HG02973 (cell line): ENCODE data around the gene AJUBA.
"Not testable (repeated sequence)": the region's sequence is repeated elsewhere in the genome, so short reads cannot be mapped to it uniquely, and the experiment has no call there.

Experiments used
- ATAC-seq: cut with Tn5 transposase; IDR thresholded peaks from one replicate; pipeline ENCODE4 v1.9.1; 2021; ENCODE audit warnings: moderate library complexity; ENCODE audit not compliant: unreplicated experiment

The AJUBA gene

GRCh38 chr14:23006544-23007419 is 24.4 kb upstream of the AJUBA start:
- ATAC-seq = peak; percentile 91

GRCh38 chr14:23006188-23006534 is 23.8 kb upstream of the AJUBA start:
- ATAC-seq = no peak

- no peak for ATAC-seq
These were observed 23.3 kb upstream of the AJUBA start for GRCh38 chr14:23005451-23006187.

- ATAC-seq = not testable (repeated sequence)
These were observed 21.9 kb upstream of the AJUBA start for GRCh38 chr14:23004274-23004673.

- no peak for ATAC-seq
These were observed 20.2 kb upstream of the AJUBA start for GRCh38 chr14:23002592-23002991.

GRCh38 chr14:23000860-23001259 is 18.5 kb upstream of the AJUBA start:
- no peak for ATAC-seq

GRCh38 chr14:22998329-22999012 is 16.1 kb upstream of the AJUBA start:
- ATAC-seq = no peak

- no peak for ATAC-seq
These were observed 15.4 kb upstream of the AJUBA start for GRCh38 chr14:22997676-22998323.

GRCh38 chr14:22996768-22997654 is 14.7 kb upstream of the AJUBA start:
- ATAC-seq = no peak

GRCh38 chr14:22995889-22996625 is 13.7 kb upstream of the AJUBA start:
- no peak for ATAC-seq

- no peak for ATAC-seq
These were observed 12.5 kb upstream of the AJUBA start for GRCh38 chr14:22994762-22995275.

- no peak for ATAC-seq
These were observed 11.2 kb upstream of the AJUBA start for GRCh38 chr14:22993517-22993916.

GRCh38 chr14:22991852-22992251 is 9.5 kb upstream of the AJUBA start:
- no peak for ATAC-seq

GRCh38 chr14:22987291-22987690 is 4.9 kb upstream of the AJUBA start:
- no peak for ATAC-seq

- ATAC-seq = no peak
These were observed 4.2 kb upstream of the AJUBA start for GRCh38 chr14:22986508-22987054.

GRCh38 chr14:22985894-22986507 is 3.6 kb upstream of the AJUBA start:
- ATAC-seq = no peak

GRCh38 chr14:22984959-22985658 is 2.8 kb upstream of the AJUBA start:
- no peak for ATAC-seq
